H9 (cell line): ENCODE measurements around the gene LGALS14. TPM values are rescaled to one million over a fixed set of nuclear protein-coding genes. Genes with fewer than 3 reads are reported as not detected.

Source experiments
- DNase-seq: peaks from one replicate; pipeline ENCODE4 v3.0.0-alpha.2; 2017
- H2AFZ ChIP-seq: one replicate; pipeline ENCODE4 v1.6.1; 2013; ENCODE audit warnings: mild to moderate bottlenecking, low read length, control low read depth, moderate library complexity
- H2AK5ac ChIP-seq: 2 replicates; pipeline ENCODE4 v1.6.1; 2013; ENCODE audit warnings: low read length, control low read depth, mixed read lengths; ENCODE audit not compliant: insufficient read length
- H2BK120ac ChIP-seq: one replicate; pipeline ENCODE4 v1.6.1; 2013; ENCODE audit warnings: low read depth, mild to moderate bottlenecking, low read length, control low read depth, inconsistent platforms; ENCODE audit not compliant: poor library complexity, severe bottlenecking
- H2BK12ac ChIP-seq: 2 replicates; pipeline ENCODE4 v1.6.1; 2013; ENCODE audit warnings: low read length, control low read depth, mixed read lengths, low read depth; ENCODE audit not compliant: insufficient read length
- H2BK15ac ChIP-seq: 2 replicates; pipeline ENCODE4 v1.6.1; 2013; ENCODE audit warnings: low read depth, low read length, control low read depth
- H2BK20ac ChIP-seq: one replicate; pipeline ENCODE4 v1.6.1; 2013; ENCODE audit warnings: low read depth, mild to moderate bottlenecking, low read length, control low read depth, inconsistent platforms; ENCODE audit not compliant: poor library complexity, severe bottlenecking
- H2BK5ac ChIP-seq: 2 replicates; pipeline ENCODE4 v1.6.1; 2013; ENCODE audit warnings: low read length, control low read depth, mixed read lengths; ENCODE audit not compliant: insufficient read length
- H3K14ac ChIP-seq: 2 replicates; pipeline ENCODE4 v1.6.1; 2013; ENCODE audit warnings: low read length, control low read depth; ENCODE audit not compliant: insufficient read depth
- H3K18ac ChIP-seq: 2 replicates; pipeline ENCODE4 v1.6.1; 2013; ENCODE audit warnings: low read depth, mild to moderate bottlenecking, mixed read lengths, low read length, control low read depth; ENCODE audit not compliant: insufficient read length
- H3K23ac ChIP-seq: 2 replicates; pipeline ENCODE4 v1.6.1; 2013; ENCODE audit warnings: low read length, control low read depth, mixed read lengths, low read depth; ENCODE audit not compliant: insufficient read length
- H3K23me2 ChIP-seq: 2 replicates; pipeline ENCODE4 v1.6.1; 2013; ENCODE audit warnings: low read depth, mild to moderate bottlenecking, mixed read lengths, low read length, control low read depth; ENCODE audit not compliant: insufficient read length, poor library complexity, severe bottlenecking
- H3K27ac ChIP-seq: 2 replicates; pipeline ENCODE4 v1.5.1; 2013; ENCODE audit warnings: low read length, control low read depth, mixed read lengths, low read depth; ENCODE audit not compliant: insufficient read length
- H3K27me3 ChIP-seq: 2 replicates; pipeline ENCODE4 v1.6.1; 2013; ENCODE audit warnings: low read length, control low read depth, inconsistent platforms; ENCODE audit not compliant: insufficient read depth
- H3K4ac ChIP-seq: 2 replicates; pipeline ENCODE4 v1.6.1; 2013; ENCODE audit warnings: low read depth, mild to moderate bottlenecking, control low read depth, inconsistent platforms, low read length, moderate library complexity
- H3K4me1 ChIP-seq: 2 replicates; pipeline ENCODE4 v1.6.1; 2013; ENCODE audit warnings: low read length, control low read depth, inconsistent platforms; ENCODE audit not compliant: insufficient read depth
- H3K4me2 ChIP-seq: 2 replicates; pipeline ENCODE4 v1.6.1; 2013; ENCODE audit warnings: low read length, control low read depth, mixed read lengths; ENCODE audit not compliant: insufficient read length, insufficient read depth
- H3K56ac ChIP-seq: 2 replicates; pipeline ENCODE4 v1.6.1; 2013; ENCODE audit warnings: low read depth, mild to moderate bottlenecking, mixed read lengths, low read length, control low read depth; ENCODE audit not compliant: insufficient read length
- H3K79me1 ChIP-seq: 2 replicates; pipeline ENCODE4 v1.6.1; 2013; ENCODE audit warnings: low read depth, mild to moderate bottlenecking, moderate library complexity, low read length, control low read depth, inconsistent platforms; ENCODE audit not compliant: insufficient read depth, poor library complexity, severe bottlenecking
- H3K79me2 ChIP-seq: 2 replicates; pipeline ENCODE4 v1.6.1; 2013; ENCODE audit warnings: low read length, control low read depth, inconsistent platforms; ENCODE audit not compliant: insufficient read depth
- H3K9ac ChIP-seq: 2 replicates; pipeline ENCODE4 v1.6.1; 2013; ENCODE audit warnings: low read length, control low read depth, mixed read lengths; ENCODE audit not compliant: insufficient read length; ENCODE audit errors: extremely low read depth
- H3K9me3 ChIP-seq: one replicate; pipeline ENCODE4 v1.6.1; 2013; ENCODE audit warnings: low read depth, low read length, inconsistent platforms; ENCODE audit not compliant: control insufficient read depth
- H3T11ph ChIP-seq: one replicate; pipeline ENCODE4 v1.6.1; 2013; ENCODE audit warnings: mild to moderate bottlenecking, low read length, control low read depth, inconsistent platforms
- H4K20me1 ChIP-seq: one replicate; pipeline ENCODE4 v1.6.1; 2013; ENCODE audit not compliant: control insufficient read depth, insufficient read length, insufficient read depth
- H4K5ac ChIP-seq: 2 replicates; pipeline ENCODE4 v1.6.1; 2013; ENCODE audit warnings: low read depth, mild to moderate bottlenecking, mixed read lengths, low read length, control low read depth; ENCODE audit not compliant: insufficient read length
- H4K8ac ChIP-seq: replicated peaks from 2 replicates; pipeline ENCODE4 v1.6.1; 2013; ENCODE audit warnings: low read length, control low read depth, mixed read lengths, low read depth; ENCODE audit not compliant: insufficient read length
- H4K91ac ChIP-seq: 2 replicates; pipeline ENCODE4 v1.6.1; 2013; ENCODE audit warnings: low read depth, mild to moderate bottlenecking, moderate library complexity, mixed read lengths, low read length, control low read depth; ENCODE audit not compliant: insufficient read length
- H3K27ac Mint-ChIP-seq, 3 experiments: 2 replicates in 2 of 3; 3 replicates in 1 of 3; pipeline ENCODE4 v1.8.0; 2020 to 2021; ENCODE audit warnings: mixed read lengths in 3 of 3, mild to moderate bottlenecking in 1 of 3, moderate library complexity in 1 of 3
- H3K27me3 Mint-ChIP-seq: 2 replicates; pipeline ENCODE4 v1.8.0; 2021; ENCODE audit warnings: low read depth, mild to moderate bottlenecking, moderate library complexity, mixed read lengths
- H3K36me3 Mint-ChIP-seq, 3 experiments: 2 replicates in 2 of 3; 3 replicates in 1 of 3; pipeline ENCODE4 v1.8.0; 2020 to 2021; ENCODE audit warnings: low read depth in 3 of 3, mixed read lengths in 3 of 3; ENCODE audit not compliant: insufficient read depth in 1 of 3
- H3K4me1 Mint-ChIP-seq, 2 experiments: 2 replicates each; pipeline ENCODE4 v1.8.0; 2020; ENCODE audit warnings: mixed read lengths in 2 of 2
- H3K4me3 Mint-ChIP-seq, 2 experiments: 2 replicates in 1 of 2; 3 replicates in 1 of 2; pipeline ENCODE4 v1.8.0; 2020 to 2021; ENCODE audit warnings: mild to moderate bottlenecking in 2 of 2, mixed read lengths in 2 of 2, moderate library complexity in 1 of 2
- H3K9me3 Mint-ChIP-seq, 2 experiments: 2 replicates in 1 of 2; 3 replicates in 1 of 2; pipeline ENCODE4 v1.8.0; 2020; ENCODE audit warnings: mild to moderate bottlenecking in 2 of 2, mixed read lengths in 2 of 2, moderate library complexity in 1 of 2
- total RNA-seq: library from RNA; stranded (reverse); gene quantifications from 2 replicates; pipeline ENCODE4 v1.2.1, GENCODE V29; 2021
- TF ChIP-seq, protein P1 (sequence below): fragments of 200-600 bp; sonication (generic); conservative IDR thresholded peaks from 3 replicates; pipeline ENCODE4 v1.8.0; 2021; ENCODE audit warnings: antibody characterized with exemption, mild to moderate bottlenecking

LGALS14 gene
- total RNA-seq, 1 experiment from 2014 or later, result not detected

DNA sequence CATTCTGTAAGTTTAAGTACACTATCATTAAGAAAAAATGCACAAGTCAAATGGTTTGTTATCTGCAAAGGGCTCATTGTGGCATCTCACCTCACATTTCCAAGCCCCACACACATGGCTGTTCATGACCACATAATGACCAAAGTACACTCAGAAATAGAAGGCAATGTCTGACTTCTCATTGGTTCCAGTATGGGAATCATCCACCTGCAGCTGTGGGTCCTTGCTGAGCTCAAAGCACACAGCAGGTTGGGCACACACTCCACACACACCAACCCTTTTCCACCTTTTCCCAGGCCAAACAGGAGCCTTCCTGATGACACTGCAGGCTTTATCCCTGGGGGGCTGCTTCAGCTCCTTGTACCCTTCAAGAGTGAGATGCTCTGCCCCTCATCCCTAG is 21.7 kb downstream of the LGALS14 start:
- peaks cover 29% of the 10 kb centered on the region for H3K27me3 Mint-ChIP-seq
- no peaks in the 10 kb centered on the region for H3K9me3 ChIP-seq

More for the DNA sequence above, 21.7 kb downstream of the LGALS14 start:
- no peak overlapping the region for H2BK120ac ChIP-seq
- no peak overlapping the region for H3K56ac ChIP-seq
- TF ChIP-seq, protein P1, sequence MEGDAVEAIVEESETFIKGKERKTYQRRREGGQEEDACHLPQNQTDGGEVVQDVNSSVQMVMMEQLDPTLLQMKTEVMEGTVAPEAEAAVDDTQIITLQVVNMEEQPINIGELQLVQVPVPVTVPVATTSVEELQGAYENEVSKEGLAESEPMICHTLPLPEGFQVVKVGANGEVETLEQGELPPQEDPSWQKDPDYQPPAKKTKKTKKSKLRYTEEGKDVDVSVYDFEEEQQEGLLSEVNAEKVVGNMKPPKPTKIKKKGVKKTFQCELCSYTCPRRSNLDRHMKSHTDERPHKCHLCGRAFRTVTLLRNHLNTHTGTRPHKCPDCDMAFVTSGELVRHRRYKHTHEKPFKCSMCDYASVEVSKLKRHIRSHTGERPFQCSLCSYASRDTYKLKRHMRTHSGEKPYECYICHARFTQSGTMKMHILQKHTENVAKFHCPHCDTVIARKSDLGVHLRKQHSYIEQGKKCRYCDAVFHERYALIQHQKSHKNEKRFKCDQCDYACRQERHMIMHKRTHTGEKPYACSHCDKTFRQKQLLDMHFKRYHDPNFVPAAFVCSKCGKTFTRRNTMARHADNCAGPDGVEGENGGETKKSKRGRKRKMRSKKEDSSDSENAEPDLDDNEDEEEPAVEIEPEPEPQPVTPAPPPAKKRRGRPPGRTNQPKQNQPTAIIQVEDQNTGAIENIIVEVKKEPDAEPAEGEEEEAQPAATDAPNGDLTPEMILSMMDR, result no peak
- no peak overlapping the region for H3K9ac ChIP-seq
- H3K18ac ChIP-seq, result no peak overlapping the region
- no peaks in the 10 kb centered on the region for H4K20me1 ChIP-seq
- no peak for DNase-seq
- H4K91ac ChIP-seq, result no peak overlapping the region
- H2BK20ac ChIP-seq, result no peak overlapping the region
- H3K4me2 ChIP-seq, result no peak overlapping the region
- no peak overlapping the region for H3K4ac ChIP-seq
- H3K14ac ChIP-seq, result no peak overlapping the region
- no peaks in the 10 kb centered on the region for H3K23me2 ChIP-seq
- no peak overlapping the region for H2BK15ac ChIP-seq
- no peaks in the 10 kb centered on the region for H3K27me3 ChIP-seq
- H2AK5ac ChIP-seq, result no peak overlapping the region
- no peak overlapping the region for H4K5ac ChIP-seq
- no peak overlapping the region for H4K8ac ChIP-seq
- H2BK12ac ChIP-seq, result no peak overlapping the region
- H3K27ac ChIP-seq, result no peak overlapping the region
- H3K4me1 ChIP-seq, result no peaks in the 10 kb centered on the region
- no peaks in the 10 kb centered on the region for H3K79me2 ChIP-seq
- Mint-ChIP-seq H3K4me1 (no peaks in the 10 kb centered on the region), H3K27ac (no peak overlapping the region), H3K9me3 (peaks cover 0 to 3% of the 10 kb centered on the region in 2 experiments; a peak in 1 of 5 replicates), H3K36me3 (no peaks in the 10 kb centered on the region), H3K4me3 (no peak overlapping the region)
- no peaks in the 10 kb centered on the region for H3K79me1 ChIP-seq
- no peak overlapping the region for H2BK5ac ChIP-seq
- no peak overlapping the region for H3T11ph ChIP-seq
- H3K23ac ChIP-seq, result no peak overlapping the region
- no peak overlapping the region for H2AFZ ChIP-seq
